ENCODE measurements around the gene SSBP3.

GRCh38 chr1:54276617-54277450 is 129.4 kb downstream of the SSBP3 start:
- TF ChIP-seq, protein P1, sequence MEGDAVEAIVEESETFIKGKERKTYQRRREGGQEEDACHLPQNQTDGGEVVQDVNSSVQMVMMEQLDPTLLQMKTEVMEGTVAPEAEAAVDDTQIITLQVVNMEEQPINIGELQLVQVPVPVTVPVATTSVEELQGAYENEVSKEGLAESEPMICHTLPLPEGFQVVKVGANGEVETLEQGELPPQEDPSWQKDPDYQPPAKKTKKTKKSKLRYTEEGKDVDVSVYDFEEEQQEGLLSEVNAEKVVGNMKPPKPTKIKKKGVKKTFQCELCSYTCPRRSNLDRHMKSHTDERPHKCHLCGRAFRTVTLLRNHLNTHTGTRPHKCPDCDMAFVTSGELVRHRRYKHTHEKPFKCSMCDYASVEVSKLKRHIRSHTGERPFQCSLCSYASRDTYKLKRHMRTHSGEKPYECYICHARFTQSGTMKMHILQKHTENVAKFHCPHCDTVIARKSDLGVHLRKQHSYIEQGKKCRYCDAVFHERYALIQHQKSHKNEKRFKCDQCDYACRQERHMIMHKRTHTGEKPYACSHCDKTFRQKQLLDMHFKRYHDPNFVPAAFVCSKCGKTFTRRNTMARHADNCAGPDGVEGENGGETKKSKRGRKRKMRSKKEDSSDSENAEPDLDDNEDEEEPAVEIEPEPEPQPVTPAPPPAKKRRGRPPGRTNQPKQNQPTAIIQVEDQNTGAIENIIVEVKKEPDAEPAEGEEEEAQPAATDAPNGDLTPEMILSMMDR (IDR thresholded peaks at IDR 0.05; ENCODE audit: borderline replicate concordance, extremely low read depth, low read length, poor library complexity, severe bottlenecking) = no peak
- TF ChIP-seq EZH2 (IDR thresholded peaks at IDR 0.05; ENCODE audit: borderline replicate concordance, low read depth, low read length, severe bottlenecking) = no peak

Data from DND-41 (cell line).